NCI-H460 (cell line): ENCODE results near the gene NMUR1. TPM values are rescaled to one million over a fixed set of nuclear protein-coding genes. Genes with fewer than 3 reads are reported as not detected.

Experiments
- DNase-seq: peaks from one replicate; pipeline ENCODE4 v3.0.0-alpha.2; 2016; ENCODE audit warnings: low read depth; ENCODE audit errors: extremely low read depth
- total RNA-seq: library from RNA; depleted of rRNA; stranded (reverse); fragments of >200 nt; shearing (Covaris generic); gene quantifications from 2 replicates; pipeline ENCODE4 v1.2.3, GENCODE V29; 2014

The NMUR1 gene
- total RNA-seq, 1 experiment from 2014 or later, result not detected

DNA sequence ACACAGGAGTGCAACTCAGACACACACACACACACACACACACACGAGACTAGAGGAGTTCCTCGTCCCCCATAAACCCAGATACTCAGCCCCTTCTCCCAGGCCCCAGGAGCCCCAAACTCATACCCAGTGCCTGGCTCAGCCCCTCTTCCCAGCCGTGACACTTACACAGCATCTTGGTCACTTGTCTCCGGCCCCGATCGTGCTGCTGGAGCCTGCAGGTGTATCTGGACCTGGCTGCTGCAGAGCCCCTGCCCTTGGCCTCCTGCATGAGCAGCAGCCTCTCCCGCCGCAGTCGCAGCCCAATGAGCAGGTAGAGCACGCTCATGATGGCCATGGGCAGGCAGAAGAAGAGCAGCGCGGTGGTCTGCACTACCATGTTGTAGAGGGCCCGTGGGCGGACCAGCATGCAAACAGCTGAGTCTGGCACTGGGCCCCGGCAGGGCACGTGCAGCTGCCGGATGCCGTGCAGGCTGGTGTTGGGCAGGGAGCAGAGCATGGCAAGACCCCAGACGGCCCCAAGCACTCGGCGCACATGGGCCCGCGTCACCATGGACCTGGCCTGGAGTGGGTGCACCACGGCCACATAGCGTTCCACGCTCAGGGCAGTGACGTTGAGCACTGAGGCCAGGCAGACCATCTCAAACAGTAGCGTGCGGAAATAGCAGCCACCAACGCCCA lies 2.1 kb downstream of the NMUR1 start:
- no peak for DNase-seq

- DNase-seq, result no peak
Measured at GRCh38 chr2:231527091-231527395, 3.2 kb downstream of the NMUR1 start.

GRCh38 chr2:231526341-231527090 lies 3.7 kb downstream of the NMUR1 start:
- no peak for DNase-seq

DNA sequence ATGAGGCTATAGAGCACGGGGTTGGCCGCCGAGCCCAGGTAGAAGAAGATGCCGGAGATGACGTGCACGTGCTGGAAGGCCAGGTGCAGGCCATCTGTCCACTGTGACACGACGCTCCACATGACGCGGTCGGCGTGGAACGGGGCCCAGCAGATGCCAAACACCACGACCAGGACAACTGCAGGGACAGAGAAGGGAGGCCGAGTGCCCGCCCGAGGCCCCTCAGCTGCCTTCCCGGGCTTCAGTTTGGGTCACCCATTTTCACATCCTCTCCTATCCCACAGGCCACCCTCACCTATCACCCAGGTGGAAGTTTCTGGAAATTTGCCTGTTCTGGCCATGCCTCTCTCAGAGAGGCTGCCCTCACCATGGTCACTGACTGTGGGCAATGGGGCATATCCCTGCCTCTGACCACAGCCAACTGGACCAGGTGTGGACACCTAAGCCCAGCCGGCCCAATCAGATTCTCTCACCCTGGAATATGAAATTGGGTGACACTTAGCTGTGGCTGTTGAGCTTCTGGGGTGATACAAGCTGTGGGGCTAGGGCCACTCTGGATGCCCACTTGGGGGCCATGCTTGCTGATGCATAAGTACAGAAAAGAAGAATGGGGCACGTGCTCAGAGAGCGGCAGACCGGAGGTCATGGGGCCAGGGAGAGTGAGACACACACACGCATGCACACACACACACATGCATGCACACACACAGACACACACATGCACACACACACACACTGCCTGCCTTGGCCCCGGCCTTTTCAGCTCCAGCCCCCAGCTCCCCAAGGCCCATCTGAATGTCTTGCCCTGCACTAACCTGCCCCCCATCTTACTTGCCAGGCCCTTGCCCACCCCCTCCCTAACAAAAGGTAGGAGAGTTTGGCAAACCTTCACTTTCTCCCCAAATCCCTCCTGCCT lies 4.7 kb downstream of the NMUR1 start:
- DNase-seq, result no peak

DNA sequence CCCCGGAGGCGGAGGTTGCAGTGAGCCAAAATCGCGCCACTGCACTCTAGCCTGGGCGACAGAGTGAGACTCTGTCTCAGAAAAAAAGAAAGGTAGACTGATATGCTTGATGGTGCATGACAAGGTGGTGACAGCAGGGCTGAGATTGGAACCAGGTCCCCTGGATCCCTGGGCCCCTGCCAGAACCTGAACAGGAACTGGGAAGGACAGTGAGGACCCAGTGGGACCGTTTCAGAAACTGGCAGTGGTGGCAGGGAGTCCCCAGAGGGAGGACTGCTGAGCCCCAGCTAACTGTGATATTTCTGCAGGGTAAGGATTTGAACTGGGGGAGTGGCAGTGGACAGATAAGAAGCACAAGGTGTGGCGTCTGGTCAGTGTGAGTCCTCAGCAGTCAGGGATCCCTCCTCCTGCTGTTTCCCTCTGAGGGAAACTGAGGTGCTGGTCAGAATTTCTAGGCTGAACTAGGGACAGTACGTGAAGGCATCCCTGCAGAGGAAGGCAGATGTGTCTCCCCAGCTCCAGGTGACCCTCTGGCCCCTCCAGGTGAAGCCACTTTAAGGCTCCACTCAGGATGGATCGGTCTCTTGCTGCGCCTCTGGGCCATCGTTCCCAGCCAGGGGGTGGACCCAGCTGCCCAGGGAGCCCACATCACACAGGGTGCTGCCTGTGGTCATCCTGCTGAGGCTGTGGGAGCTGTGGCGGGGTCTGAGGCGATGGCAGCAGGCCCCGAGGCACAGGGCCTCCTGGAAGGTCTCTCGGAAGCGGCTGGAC lies 5.6 kb downstream of the NMUR1 start:
- no peak for DNase-seq

GRCh38 chr2:231523451-231524285 lies 6.6 kb downstream of the NMUR1 start:
- no peak for DNase-seq

DNA sequence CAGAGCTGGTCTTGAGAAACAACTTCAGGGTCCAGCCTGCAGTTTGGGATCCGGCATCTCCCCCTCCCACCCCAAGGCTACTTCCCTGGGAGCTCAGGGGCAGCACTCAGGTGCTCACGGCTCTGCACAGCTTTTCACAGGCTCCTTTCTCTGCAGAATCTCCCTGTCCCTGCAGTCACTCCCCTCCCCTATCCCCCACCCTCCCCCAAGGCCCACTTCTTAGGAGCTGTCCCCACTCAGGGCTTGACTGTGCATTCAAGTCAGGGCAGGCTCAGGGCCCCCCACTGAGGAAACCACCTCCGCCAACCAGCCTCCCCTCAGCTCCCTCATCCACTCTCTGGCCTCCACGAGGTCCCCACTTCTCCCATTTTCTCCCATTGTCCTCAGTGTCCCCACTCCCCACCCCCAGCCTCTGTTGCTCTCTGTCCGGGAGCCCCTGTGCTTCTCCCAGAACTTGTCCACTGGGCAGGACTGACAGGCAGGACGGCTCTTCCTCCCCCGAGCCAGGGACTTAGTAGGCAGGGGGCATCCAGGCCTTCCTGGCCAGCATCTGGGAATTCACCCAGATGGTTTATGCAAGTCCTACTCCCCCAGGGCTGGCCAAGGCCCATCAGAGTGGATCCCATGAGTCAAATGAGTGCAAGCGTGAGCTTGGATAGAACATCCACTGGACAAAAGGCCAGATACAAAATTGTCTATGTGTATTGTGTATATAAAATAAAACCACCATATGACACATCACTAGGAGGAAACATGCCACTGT lies 7.6 kb downstream of the NMUR1 start:
- DNase-seq, result no peak

DNA sequence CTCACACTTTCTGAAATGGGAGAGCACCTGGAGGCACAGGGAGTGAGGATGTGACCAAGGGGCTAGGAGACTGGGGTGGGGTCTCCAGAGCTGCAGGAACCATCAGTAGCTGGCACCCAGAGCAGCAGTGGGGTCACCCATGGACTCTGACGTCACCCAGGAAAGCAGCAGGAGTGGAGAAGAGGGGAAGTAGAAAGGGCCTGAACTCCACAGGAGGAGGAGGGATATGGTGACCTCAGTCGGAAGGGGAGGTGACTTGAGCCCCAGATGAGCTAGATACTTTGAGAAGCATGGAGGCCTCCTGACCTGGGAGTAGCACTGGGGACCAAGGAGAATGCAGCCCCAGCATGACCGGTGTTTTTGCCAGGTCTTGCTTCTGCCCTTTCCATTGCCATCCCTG lies 8.8 kb downstream of the NMUR1 start:
- no peak for DNase-seq

GRCh38 chr2:231519975-231520555 lies 10.2 kb downstream of the NMUR1 start:
- DNase-seq, result no peak

- DNase-seq, result no peak
Measured at GRCh38 chr2:231518771-231519170, 11.5 kb downstream of the NMUR1 start.

DNA sequence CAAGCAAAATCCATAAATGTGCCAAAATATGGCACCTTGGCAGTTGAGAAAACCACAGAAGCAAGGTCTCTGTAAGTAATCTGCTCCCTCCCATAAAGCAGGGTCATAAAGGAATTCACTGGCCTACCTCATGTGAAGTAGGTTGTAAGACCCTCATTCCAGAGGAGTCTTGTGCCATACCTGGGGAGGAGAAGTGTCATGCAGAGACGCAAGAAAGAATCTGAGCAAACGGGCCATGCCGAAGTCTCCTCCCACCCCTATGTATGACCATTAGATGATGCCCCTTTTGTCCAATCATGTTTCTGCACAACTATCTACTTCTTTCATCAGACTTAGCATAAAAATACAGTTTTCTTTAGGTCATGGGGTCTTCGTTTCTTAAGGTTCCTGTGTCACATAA lies 14.6 kb downstream of the NMUR1 start:
- DNase-seq, result no peak

DNA sequence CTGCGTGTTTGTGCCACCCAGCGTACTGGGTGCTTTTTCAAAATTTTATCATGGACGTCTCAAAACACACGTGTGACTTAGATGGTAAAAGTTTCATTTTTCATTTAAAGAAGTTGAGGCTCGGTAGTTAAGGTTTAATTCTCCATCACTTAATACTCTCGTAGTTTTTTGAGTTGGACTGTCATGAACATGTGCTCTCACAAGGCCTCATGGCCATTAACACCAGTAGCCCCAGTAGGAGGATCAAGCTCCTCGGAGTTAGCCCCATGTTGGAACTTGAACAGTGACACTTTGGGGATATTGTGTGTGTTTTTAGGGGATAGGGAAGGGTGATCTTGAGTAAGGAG lies 15.3 kb downstream of the NMUR1 start:
- no peak for DNase-seq

- DNase-seq, result peak; percentile 97
Measured at GRCh38 chr2:231514225-231514950, 15.9 kb downstream of the NMUR1 start.

DNA sequence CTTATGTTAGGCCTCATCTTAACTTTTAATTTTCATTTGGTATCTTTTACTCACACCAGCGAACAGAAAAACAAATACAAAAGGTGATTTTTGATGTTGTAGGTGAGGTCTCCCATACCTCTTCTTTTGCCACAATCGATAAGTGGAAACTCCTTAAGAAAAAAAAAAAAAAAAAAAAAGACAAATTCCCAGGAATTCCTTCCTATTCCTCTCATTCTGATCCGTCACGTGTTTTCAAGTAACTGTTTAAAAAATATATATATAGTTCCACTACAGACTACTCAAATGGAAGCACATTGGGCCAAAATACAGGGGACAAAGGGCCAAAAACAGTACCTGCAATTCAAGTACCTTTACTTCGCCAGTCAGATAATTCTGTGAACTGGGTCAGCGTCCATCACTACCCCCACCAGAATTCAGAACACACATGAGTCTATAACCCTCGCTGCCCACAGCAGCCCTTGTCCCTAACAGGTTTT lies 16.5 kb downstream of the NMUR1 start:
- no peak for DNase-seq

GRCh38 chr2:231512222-231512621 lies 18.0 kb downstream of the NMUR1 start:
- DNase-seq, result no peak

DNA sequence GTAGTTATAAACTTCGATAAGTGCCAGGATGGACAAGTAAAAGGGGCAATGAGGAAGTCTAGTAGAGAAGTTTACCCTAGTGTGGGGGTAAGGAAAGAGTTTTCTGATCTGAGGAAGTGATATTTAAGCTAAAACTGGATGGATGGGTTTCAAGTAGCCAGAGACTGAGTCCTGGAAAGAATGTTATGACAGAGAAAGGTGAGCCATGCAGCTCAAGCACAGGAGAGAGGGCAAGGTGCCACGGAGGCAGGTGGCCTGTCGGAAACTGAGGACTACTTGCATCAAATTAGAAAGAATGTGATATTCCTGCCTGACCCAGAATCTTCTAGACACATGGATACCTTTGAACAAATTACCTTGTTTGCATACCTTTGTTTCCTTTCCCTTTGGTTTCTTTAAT lies 26.5 kb downstream of the NMUR1 start:
- DNase-seq, result no peak

GRCh38 chr2:231502596-231502995 lies 27.6 kb downstream of the NMUR1 start:
- DNase-seq, result no peak

DNA sequence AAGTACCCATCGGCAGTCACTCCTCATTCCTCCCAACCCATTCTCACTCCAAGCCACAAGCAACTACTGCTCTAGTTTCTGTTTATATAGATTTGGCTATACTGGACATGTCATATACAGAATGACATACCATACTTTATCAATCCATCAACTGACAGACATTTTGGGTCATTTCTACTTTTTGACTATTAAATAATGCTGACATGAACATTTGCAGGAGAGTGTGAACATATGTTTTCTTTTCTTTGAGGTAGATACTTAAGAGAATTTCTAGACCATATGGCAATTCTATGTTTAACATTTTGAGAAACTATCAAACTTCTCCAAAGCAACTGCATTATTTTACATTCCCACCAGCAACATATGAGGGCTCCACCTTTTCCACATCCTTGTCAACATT lies 32.6 kb downstream of the NMUR1 start:
- DNase-seq, result no peak
